Measurements from ENCODE around the gene PELI1.

- TF ChIP-seq POLR2A (IDR thresholded peaks at IDR 0.05) (no peak), POLR2AphosphoS5 (IDR thresholded peaks at IDR 0.05) (no peak)
Measured at GRCh38 chr2:64168201-64168600, 24.0 kb upstream of the PELI1 start.

Data from spleen (tissue), 3 donors.